Measurements from ENCODE around the gene NGLY1. TPM values are rescaled to one million over a fixed set of nuclear protein-coding genes. Genes with fewer than 3 reads are reported as not detected.

Gene NGLY1
- total RNA-seq, 1 experiment from 2014 or later, result 27.0 TPM

- H3K9me3 ChIP-seq (ENCODE audit: control insufficient read depth, low read depth, low read length), result no peaks in the 10 kb centered on the region
- WGBS (ENCODE audit: extremely low coverage, insufficient read length, low lambda C conversion rate), result no CpG with 5 or more reads among the region's 2 CpGs
- H3K27ac Mint-ChIP-seq, result no peak overlapping the region
Measured at GRCh38 chr3:25723802-25724201, 59.4 kb downstream of the NGLY1 start.

More at GRCh38 chr3:25723802-25724201, 59.4 kb downstream of the NGLY1 start:
- no peak overlapping the region for H2BK20ac ChIP-seq (ENCODE audit: low read depth, low read length, poor library complexity, severe bottlenecking)
- no peaks in the 10 kb centered on the region for H3K23me2 ChIP-seq (ENCODE audit: insufficient read length, low read depth, low read length, poor library complexity, severe bottlenecking)
- no peaks in the 10 kb centered on the region for H4K20me1 ChIP-seq (ENCODE audit: control insufficient read depth, insufficient read depth, insufficient read length)
- no peak overlapping the region for H4K8ac ChIP-seq (replicated peaks; ENCODE audit: insufficient read length, low read depth, low read length)
- Mint-ChIP-seq H3K9me3 (no peaks in the 10 kb centered on the region), H3K36me3 (ENCODE audit: insufficient read depth in 1 of 3, low read depth in 3 of 3) (peaks cover 0 to 7% (median 6%) of the 10 kb centered on the region in 3 experiments; a peak in 3 of 7 replicates), H3K4me3 (no peak overlapping the region), H3K27me3 (ENCODE audit: low read depth) (no peaks in the 10 kb centered on the region), H3K4me1 (no peaks in the 10 kb centered on the region)
- no peaks in the 10 kb centered on the region for H3K27me3 ChIP-seq (ENCODE audit: insufficient read depth, low read length)
- H3K18ac ChIP-seq (ENCODE audit: insufficient read length, low read depth, low read length), result no peak overlapping the region
- H4K5ac ChIP-seq (ENCODE audit: insufficient read length, low read depth, low read length), result no peak overlapping the region
- H3K9ac ChIP-seq (ENCODE audit: extremely low read depth, insufficient read length, low read length), result no peak overlapping the region
- H3K4me2 ChIP-seq (ENCODE audit: insufficient read depth, insufficient read length, low read length), result no peak overlapping the region
- no peak overlapping the region for H3T11ph ChIP-seq (ENCODE audit: low read length)
- no peak overlapping the region for H3K14ac ChIP-seq (ENCODE audit: insufficient read depth, low read length)
- no peak overlapping the region for H3K4ac ChIP-seq (ENCODE audit: low read depth, low read length)
- no peak overlapping the region for H3K56ac ChIP-seq (ENCODE audit: insufficient read length, low read depth, low read length)
- H2AFZ ChIP-seq (ENCODE audit: low read length), result no peak overlapping the region
- no peaks in the 10 kb centered on the region for H3K4me1 ChIP-seq (ENCODE audit: insufficient read depth, low read length)
- no peaks in the 10 kb centered on the region for H3K79me1 ChIP-seq (ENCODE audit: insufficient read depth, low read depth, low read length, poor library complexity, severe bottlenecking)
- no peak overlapping the region for H2BK15ac ChIP-seq (ENCODE audit: low read depth, low read length)
- no peak for DNase-seq
- H2BK5ac ChIP-seq (ENCODE audit: insufficient read length, low read length), result no peak overlapping the region
- TF ChIP-seq, protein P1, sequence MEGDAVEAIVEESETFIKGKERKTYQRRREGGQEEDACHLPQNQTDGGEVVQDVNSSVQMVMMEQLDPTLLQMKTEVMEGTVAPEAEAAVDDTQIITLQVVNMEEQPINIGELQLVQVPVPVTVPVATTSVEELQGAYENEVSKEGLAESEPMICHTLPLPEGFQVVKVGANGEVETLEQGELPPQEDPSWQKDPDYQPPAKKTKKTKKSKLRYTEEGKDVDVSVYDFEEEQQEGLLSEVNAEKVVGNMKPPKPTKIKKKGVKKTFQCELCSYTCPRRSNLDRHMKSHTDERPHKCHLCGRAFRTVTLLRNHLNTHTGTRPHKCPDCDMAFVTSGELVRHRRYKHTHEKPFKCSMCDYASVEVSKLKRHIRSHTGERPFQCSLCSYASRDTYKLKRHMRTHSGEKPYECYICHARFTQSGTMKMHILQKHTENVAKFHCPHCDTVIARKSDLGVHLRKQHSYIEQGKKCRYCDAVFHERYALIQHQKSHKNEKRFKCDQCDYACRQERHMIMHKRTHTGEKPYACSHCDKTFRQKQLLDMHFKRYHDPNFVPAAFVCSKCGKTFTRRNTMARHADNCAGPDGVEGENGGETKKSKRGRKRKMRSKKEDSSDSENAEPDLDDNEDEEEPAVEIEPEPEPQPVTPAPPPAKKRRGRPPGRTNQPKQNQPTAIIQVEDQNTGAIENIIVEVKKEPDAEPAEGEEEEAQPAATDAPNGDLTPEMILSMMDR (conservative IDR thresholded peaks at IDR 0.05), result no peak
- no peak overlapping the region for H3K23ac ChIP-seq (ENCODE audit: insufficient read length, low read depth, low read length)
- no peak overlapping the region for H4K91ac ChIP-seq (ENCODE audit: insufficient read length, low read depth, low read length)
- H3K79me2 ChIP-seq (ENCODE audit: insufficient read depth, low read length), result no peaks in the 10 kb centered on the region
- no peak overlapping the region for H2AK5ac ChIP-seq (ENCODE audit: insufficient read length, low read length)
- H3K27ac ChIP-seq (ENCODE audit: insufficient read length, low read depth, low read length), result no peak overlapping the region
- no peak overlapping the region for H2BK120ac ChIP-seq (ENCODE audit: low read depth, low read length, poor library complexity, severe bottlenecking)
- H2BK12ac ChIP-seq (ENCODE audit: insufficient read length, low read depth, low read length), result no peak overlapping the region
